Skeletal muscle satellite cell (primary cell): ENCODE results near the gene SLC26A4. TPM values are rescaled to one million over a fixed set of nuclear protein-coding genes. Genes with fewer than 3 reads are reported as not detected.

Experiments
- small RNA-seq: library from RNA; depleted of rRNA; stranded (forward); fragments of <200 nt; gene quantifications from one replicate; pipeline ENCODE3, GENCODE V24; 2012

The SLC26A4 gene

Small RNA genes within 50 kb of the gene (small RNA-seq; reads per million reads assigned to genes)
- not detected for gene BANF1P5
